LNCaP clone FGC (cell line): ENCODE data around the gene SPTLC1.
"Not testable (repeated sequence)": the region's sequence is repeated elsewhere in the genome, so short reads cannot be mapped to it uniquely, and the experiment has no call there.

ENCODE experiments used
- DNase-seq: peaks from one replicate; pipeline ENCODE4 v3.0.0-alpha.2; 2011; ENCODE audit warnings: low read depth
- H3K4me3 ChIP-seq: 2 replicates; pipeline ENCODE4 v1.5.1; 2011; ENCODE audit warnings: mild to moderate bottlenecking, low read depth, low read length, control low read depth
- CTCF ChIP-seq: IDR thresholded peaks from 2 replicates; pipeline ENCODE4 v1.5.1; 2012; ENCODE audit warnings: mild to moderate bottlenecking; ENCODE audit not compliant: control insufficient read depth, insufficient read depth; ENCODE audit errors: extremely low read depth

Gene SPTLC1

GRCh38 chr9:92029553-92029952, 85.7 kb downstream of the SPTLC1 start:
- no peak for DNase-seq
- 0 out of 2 replicates have a peak, but pooled peaks have one; percentile 10 for TF ChIP-seq CTCF
- no peak overlapping the region for H3K4me3 ChIP-seq

DNA sequence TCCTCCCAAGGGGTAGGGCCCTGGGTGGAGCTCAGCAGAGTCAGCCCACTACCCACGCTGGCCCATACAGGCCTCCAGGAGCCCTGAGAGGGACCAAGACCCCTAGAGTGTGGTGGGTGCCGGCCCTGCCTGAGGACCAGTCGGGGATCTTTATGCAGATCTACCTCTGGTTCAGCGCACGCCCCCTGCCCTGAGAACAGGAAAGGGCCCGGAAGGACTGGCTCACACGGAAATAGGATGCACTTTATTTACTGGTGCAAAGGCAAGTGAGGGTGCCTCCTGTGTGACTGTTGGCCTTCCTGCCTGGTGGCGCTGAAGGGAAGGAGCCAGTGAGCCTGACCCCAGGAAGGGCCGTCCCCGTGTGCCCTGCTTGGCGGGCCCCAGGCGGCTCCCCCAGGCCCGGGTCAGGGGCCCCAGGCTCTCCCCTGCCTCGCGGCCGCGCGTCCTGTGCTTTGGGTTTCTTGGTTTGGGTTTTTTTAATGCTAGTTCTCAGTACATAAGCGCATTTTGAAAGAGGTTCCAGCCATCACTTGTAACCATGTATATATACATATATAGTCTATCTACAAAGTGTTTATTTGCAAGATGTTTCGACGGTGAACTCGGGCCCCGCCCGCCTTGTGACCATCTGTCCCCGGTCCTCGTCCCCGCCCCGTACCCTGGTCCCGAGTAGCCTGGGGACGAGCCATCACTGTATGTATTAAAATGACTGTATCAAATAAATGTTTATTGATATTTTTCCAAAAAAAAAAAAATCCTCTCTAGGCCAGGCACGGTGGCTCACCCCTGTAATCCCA, 88.8 kb downstream of the SPTLC1 start:
- no peak overlapping the region for H3K4me3 ChIP-seq
- TF ChIP-seq CTCF, result no peak
- no peak for DNase-seq

DNA sequence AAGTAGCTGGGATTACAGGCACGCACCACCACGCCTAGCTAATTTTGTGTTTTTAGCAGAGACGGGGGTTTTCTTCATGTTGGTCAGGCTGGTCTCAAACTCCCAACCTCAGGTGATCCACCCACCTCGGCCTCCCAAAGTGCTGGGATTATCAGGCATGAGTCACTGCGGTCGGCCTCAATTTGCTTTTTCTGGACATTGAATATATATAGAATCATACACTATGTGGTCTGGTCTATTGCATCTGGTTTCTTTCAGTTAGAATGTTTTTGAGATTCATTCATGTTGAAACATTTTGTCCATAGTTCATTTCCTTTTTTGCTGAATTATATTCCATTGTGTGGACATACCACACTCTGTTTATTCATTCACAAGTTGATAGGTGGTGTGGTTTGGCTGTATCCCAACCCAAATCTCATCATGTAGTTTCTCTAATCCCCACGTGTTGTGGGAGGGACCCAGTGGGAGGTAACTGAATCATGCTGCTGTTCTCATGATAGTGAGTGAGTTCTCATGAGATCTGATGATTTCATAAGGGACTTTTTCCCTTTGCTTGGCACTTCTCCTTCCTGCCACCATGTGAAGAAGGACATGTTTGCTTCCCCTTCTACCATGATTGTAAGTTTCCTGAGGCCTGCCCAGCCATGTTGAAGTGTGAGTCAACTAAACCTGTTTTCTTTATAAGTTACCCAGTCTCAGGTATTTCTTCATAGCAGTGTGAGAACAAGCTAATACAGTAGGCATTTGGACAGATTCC, 93.2 kb downstream of the SPTLC1 start:
- DNase-seq, H3K4me3 ChIP-seq: not testable (repeated sequence)

- TF ChIP-seq CTCF, result no peak
Measured at GRCh38 chr9:92019658-92020057, 95.6 kb downstream of the SPTLC1 start.

DNA sequence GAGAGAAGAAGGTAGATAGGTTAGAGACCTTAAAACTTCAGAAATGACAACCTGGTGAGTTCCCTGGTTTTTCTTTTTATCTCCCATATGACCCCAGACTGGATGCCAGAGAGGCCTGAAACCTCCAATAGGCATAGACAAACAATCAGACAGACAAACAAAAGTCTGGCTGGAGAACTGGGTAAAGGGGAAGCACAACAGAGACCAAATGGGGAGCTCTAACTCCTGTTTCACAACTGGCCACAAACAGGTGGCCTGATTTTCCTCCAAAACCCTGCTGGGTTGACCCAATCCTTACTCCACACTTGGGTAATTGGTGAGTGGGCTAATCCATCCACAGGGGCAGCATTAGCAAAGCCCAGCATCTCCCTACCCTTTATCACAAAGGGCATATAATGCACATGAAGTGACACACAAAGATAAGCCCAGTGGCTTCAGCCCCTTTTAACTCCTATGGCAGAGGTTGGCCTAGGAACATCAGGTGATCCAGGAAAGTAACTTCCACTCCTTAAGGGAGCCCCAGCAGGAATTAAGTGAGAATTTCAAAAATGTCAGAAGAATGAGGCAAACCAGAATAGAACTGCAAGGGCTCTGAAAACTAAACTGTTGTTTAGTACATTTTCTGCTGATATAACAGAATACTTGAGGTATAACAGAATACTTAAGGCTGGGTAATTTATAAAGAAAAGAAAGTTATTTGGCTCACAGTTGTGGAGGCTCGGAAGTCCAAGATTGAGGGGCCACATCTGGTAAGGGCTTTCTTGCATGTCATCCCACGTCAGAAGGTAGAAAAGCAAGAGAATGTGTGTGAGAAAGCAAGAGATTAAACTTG, 104.3 kb downstream of the SPTLC1 start:
- DNase-seq, result no peak
- no peak for TF ChIP-seq CTCF
- H3K4me3 ChIP-seq, result no peak overlapping the region

More at GRCh38 chr9:92019658-92020057, 95.6 kb downstream of the SPTLC1 start:
- DNase-seq, result no peak
- no peak overlapping the region for H3K4me3 ChIP-seq

DNA sequence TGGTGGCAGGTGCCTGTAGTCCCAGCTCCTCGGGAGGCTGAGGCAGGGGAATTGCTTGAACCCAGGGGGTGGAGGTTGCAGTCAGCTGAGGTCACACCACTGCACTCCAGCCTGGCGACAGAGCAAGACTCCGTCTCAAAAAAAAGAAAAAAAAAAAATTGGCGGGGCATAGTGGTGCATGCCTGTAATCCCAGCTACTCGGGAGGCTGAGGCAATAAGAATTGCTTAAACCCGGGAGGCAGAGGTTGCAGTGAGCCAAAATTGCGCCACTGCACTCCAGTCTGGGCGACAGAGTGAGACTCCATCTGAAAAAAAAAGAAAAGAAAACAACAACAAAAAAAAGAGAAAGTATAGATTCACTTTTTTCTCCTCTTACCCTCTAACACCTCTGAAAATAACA, 105.0 kb downstream of the SPTLC1 start:
- H3K4me3 ChIP-seq, result not testable (repeated sequence)

DNA sequence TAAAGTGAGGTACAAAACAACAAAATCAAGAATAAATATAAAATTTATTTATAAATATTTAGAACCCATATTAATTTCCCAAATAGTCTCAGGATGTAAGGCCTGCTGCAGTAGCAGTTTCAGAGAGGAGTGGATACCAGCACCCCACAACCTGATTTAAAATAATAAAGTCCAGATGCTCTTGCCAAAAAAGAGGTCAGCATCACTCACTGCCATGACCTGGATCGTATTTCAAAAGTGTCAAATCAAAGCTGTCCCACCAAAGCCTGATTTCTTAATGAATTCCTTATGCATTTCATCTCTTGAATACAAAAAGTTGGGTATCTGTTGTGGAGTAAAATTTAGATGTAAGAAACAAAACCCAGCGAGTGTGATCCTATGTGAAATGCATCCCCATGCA, 107.2 kb downstream of the SPTLC1 start:
- no peak overlapping the region for H3K4me3 ChIP-seq
- no peak for TF ChIP-seq CTCF
- DNase-seq, result no peak

More for the DNA sequence above, 105.0 kb downstream of the SPTLC1 start:
- DNase-seq, result not testable (repeated sequence)
